Osteoblast (primary cell): ENCODE measurements around the gene MZT2A. TPM values are rescaled to one million over a fixed set of nuclear protein-coding genes. Genes with fewer than 3 reads are reported as not detected.
"Not testable (repeated sequence)": the region's sequence is repeated elsewhere in the genome, so short reads cannot be mapped to it uniquely, and the experiment has no call there.

Experiments
- DNase-seq: peaks from one replicate; pipeline ENCODE4 v3.0.0; 2011; ENCODE audit warnings: low spot score, mixed read lengths; ENCODE audit not compliant: insufficient read length; ENCODE audit errors: missing footprints
- H2AFZ ChIP-seq: 2 replicates; pipeline ENCODE4 v1.6.0; 2011; ENCODE audit warnings: mild to moderate bottlenecking, low read length
- H3K27ac ChIP-seq: 2 replicates; pipeline ENCODE4 v1.5.1; 2011; ENCODE audit warnings: mild to moderate bottlenecking, low read depth, low read length, moderate library complexity
- H3K27me3 ChIP-seq: 2 replicates; pipeline ENCODE4 v1.6.0; 2012; ENCODE audit warnings: mild to moderate bottlenecking, control low read depth, inconsistent platforms, low read length, moderate library complexity; ENCODE audit not compliant: insufficient read depth
- H3K36me3 ChIP-seq: 2 replicates; pipeline ENCODE4 v1.5.1; 2011; ENCODE audit warnings: mild to moderate bottlenecking, low read length, control low read depth, moderate library complexity; ENCODE audit not compliant: insufficient read depth
- H3K4me1 ChIP-seq: 2 replicates; pipeline ENCODE4 v1.5.1; 2011; ENCODE audit warnings: mild to moderate bottlenecking, low read length, control low read depth, moderate library complexity; ENCODE audit not compliant: insufficient read depth
- H3K4me2 ChIP-seq: 2 replicates; pipeline ENCODE4 v1.6.0; 2011; ENCODE audit warnings: mild to moderate bottlenecking, low read length; ENCODE audit not compliant: insufficient read depth
- H3K4me3 ChIP-seq: fragments of 200-600 bp; sonication (generic); 3 replicates; pipeline ENCODE4 v1.5.1; 2012; ENCODE audit warnings: mild to moderate bottlenecking, low read length, inconsistent platforms; ENCODE audit not compliant: insufficient read depth
- H3K79me2 ChIP-seq: 2 replicates; pipeline ENCODE4 v1.6.0; 2012; ENCODE audit warnings: mild to moderate bottlenecking, low read length, control low read depth, inconsistent platforms; ENCODE audit not compliant: insufficient read depth
- H3K9me3 ChIP-seq: 2 replicates; pipeline ENCODE4 v1.5.1; 2011; ENCODE audit warnings: low read depth, low read length, control low read depth
- H4K20me1 ChIP-seq: 2 replicates; pipeline ENCODE4 v1.6.0; 2012; ENCODE audit warnings: mild to moderate bottlenecking, low read length, control low read depth; ENCODE audit not compliant: insufficient read depth
- total RNA-seq: library from RNA; depleted of rRNA; stranded (reverse); fragments of >200 nt; gene quantifications from 2 replicates; pipeline ENCODE4 v1.2.3, GENCODE V29; 2012

MZT2A gene
- total RNA-seq, 1 donor, result 45.2 TPM

- H4K20me1 ChIP-seq, H3K4me1 ChIP-seq, H3K79me2 ChIP-seq, H2AFZ ChIP-seq, H3K4me3 ChIP-seq, H3K27me3 ChIP-seq, H3K36me3 ChIP-seq, DNase-seq, H3K27ac ChIP-seq, H3K4me2 ChIP-seq, H3K9me3 ChIP-seq: not testable (repeated sequence)
Measured at GRCh38 chr2:131532723-131533608, 40.8 kb upstream of the MZT2A start.

GRCh38 chr2:131531547-131532185, 39.5 kb upstream of the MZT2A start:
- H4K20me1 ChIP-seq, H3K27ac ChIP-seq, H3K79me2 ChIP-seq, DNase-seq, H3K27me3 ChIP-seq, H3K36me3 ChIP-seq, H3K9me3 ChIP-seq, H3K4me2 ChIP-seq, H3K4me1 ChIP-seq, H3K4me3 ChIP-seq, H2AFZ ChIP-seq: not testable (repeated sequence)

DNA sequence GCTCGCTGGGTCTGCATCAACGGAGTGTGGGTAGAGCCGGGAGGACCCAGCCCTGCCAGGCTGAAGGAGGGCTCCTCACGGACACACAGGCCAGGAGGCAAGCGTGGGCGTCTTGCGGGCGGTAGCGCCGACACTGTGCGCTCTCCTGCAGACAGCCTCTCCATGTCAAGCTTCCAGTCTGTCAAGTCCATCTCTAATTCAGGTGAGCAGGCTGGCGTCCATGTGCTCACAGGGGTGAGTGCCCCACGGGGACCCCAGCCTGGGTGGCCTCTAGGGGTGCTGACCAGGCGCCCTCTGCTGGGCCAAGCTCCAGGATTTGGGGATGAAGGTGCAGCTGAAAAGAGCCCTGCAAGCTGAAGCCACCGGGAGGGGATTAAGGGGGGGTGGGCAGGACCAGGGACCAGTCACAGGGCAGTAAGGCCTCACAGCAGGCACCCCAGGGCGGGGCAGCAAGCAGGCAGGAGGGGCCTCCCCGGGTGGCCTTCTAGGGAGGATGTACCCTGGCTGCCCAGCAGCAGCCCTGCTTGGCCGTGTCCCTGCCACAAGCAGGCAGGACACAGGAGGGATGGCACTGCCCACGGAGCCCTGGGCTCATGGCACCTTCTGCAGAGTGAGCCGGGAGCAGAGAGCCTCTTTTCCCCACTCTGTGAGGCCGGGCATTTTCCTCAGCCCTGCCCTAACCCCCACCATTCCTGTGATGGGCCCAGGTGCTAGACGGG, 38.6 kb upstream of the MZT2A start:
- not testable (repeated sequence) for H3K36me3 ChIP-seq, H2AFZ ChIP-seq, H3K4me3 ChIP-seq, H3K27ac ChIP-seq, H3K27me3 ChIP-seq, DNase-seq, H4K20me1 ChIP-seq, H3K4me1 ChIP-seq, H3K79me2 ChIP-seq, H3K9me3 ChIP-seq, H3K4me2 ChIP-seq

DNA sequence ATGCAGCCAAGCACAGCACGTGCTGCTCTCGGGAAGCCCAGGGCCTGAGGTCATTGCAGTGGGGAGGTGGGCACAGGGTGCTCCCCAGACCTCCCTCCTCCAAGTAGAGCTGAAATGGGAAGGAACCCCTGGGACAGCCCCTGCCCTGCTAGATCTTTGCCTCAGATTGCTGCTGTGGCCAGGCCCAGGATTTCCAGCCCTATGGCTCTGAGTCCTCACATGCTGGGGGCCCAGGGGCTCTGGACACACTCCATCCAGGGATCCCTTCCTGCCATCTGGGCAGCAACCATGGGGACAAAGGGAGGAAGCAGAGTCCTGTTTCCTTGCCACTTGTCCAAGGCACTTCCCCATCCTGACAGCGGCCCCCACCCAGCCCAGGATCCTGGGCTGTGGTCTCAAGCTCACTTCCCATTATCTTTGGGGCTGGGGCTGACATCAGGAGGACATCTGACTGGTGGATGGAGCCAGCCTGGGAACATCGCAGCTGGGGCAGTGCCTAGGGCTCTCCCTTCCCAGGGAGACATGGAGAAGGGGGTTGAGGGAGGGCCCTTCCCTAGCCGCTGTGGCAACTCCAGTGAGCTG, 37.8 kb upstream of the MZT2A start:
- not testable (repeated sequence) for H3K4me1 ChIP-seq, H3K27ac ChIP-seq, H3K79me2 ChIP-seq, H3K4me2 ChIP-seq, H3K36me3 ChIP-seq, DNase-seq, H3K9me3 ChIP-seq, H2AFZ ChIP-seq, H3K27me3 ChIP-seq, H3K4me3 ChIP-seq, H4K20me1 ChIP-seq

GRCh38 chr2:131528981-131529863, 37.0 kb upstream of the MZT2A start:
- DNase-seq, result peak; percentile 67
- peak overlapping the region; percentile 29 for H3K4me2 ChIP-seq

GRCh38 chr2:131527131-131528001, 35.2 kb upstream of the MZT2A start, which contains the start of gene CCDC74A:
TSS of gene CCDC74A (plus strand) at chr2:131527888. CDS start at chr2:131527971, 83 bp downstream.
- not testable (repeated sequence) for H3K27me3 ChIP-seq, H3K79me2 ChIP-seq, DNase-seq, H3K27ac ChIP-seq, H4K20me1 ChIP-seq, H3K36me3 ChIP-seq, H3K4me1 ChIP-seq, H3K9me3 ChIP-seq
- Histone ChIP-seq H3K4me2 (peak within 1 kb of the TSS; percentile 70), H2AFZ (peak within 1 kb of the TSS; percentile 76), H3K4me3 (peak within 1 kb of the TSS; percentile 63)

More at GRCh38 chr2:131528981-131529863, 37.0 kb upstream of the MZT2A start:
- not testable (repeated sequence) for H3K9me3 ChIP-seq, H3K27ac ChIP-seq, H3K79me2 ChIP-seq, H3K36me3 ChIP-seq, H3K27me3 ChIP-seq, H3K4me1 ChIP-seq, H4K20me1 ChIP-seq
- Histone ChIP-seq H3K4me3 (peak overlapping the region; percentile 25), H2AFZ (peak overlapping the region; percentile 56)

GRCh38 chr2:131525256-131525655, 33.1 kb upstream of the MZT2A start:
- not testable (repeated sequence) for DNase-seq, H3K4me1 ChIP-seq, H3K36me3 ChIP-seq, H3K79me2 ChIP-seq, H3K27me3 ChIP-seq, H3K9me3 ChIP-seq, H4K20me1 ChIP-seq, H2AFZ ChIP-seq, H3K27ac ChIP-seq, H3K4me2 ChIP-seq, H3K4me3 ChIP-seq
